ENCODE measurements around the gene HECW1.
"Not testable (repeated sequence)": the region's sequence is repeated elsewhere in the genome, so short reads cannot be mapped to it uniquely, and the experiment has no call there.

Gene HECW1

DNA sequence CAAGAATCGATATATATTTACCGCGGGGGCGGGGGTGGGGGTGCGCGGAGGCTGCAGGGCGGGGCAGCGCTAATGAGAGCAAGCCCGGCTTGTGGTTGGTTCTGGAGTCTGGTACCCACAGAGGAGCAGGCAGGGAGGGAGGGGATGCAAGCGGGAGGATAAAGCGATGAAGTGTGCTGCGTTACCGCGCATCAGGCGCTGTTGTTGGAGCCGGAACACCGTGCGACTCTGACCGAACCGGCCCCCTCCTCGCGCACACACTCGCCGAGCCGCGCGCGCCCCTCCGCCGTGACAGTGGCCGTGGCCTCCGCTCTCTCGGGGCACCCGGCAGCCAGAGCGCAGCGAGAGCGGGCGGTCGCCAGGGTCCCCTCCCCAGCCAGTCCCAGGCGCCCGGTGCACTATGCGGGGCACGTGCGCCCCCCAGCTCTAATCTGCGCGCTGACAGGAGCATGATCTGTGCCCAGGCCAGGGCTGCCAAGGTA lies at the start of gene HECW1:
HECW1 (plus strand) TSS at position 189 of the 482 bp plus-strand sequence. CDS start 131,259 bp downstream, outside the sequence.
- peak within 1 kb of the TSS; percentile 70 for H3K9ac ChIP-seq (ENCODE audit: low read depth, low read length)
- H3K27me3 ChIP-seq (ENCODE audit: control insufficient read depth, insufficient read depth, low read length): peaks cover 33% of the 10 kb centered on the region
- H3K4me1 ChIP-seq (ENCODE audit: control insufficient read depth, insufficient read depth, low read length): peaks cover 49% of the 10 kb centered on the region
- no peaks in the 10 kb centered on the region for H3K36me3 ChIP-seq (ENCODE audit: control insufficient read depth, insufficient read depth, low read length)
- H3K4me3 ChIP-seq (ENCODE audit: low read depth, low read length): peak within 1 kb of the TSS; percentile 74
- peak within 1 kb of the TSS; percentile 63 for H3K27ac ChIP-seq (ENCODE audit: low read depth, low read length)
- H3K9me3 ChIP-seq (ENCODE audit: control insufficient read depth, insufficient read depth, low read length): no peaks in the 10 kb centered on the region

DNA sequence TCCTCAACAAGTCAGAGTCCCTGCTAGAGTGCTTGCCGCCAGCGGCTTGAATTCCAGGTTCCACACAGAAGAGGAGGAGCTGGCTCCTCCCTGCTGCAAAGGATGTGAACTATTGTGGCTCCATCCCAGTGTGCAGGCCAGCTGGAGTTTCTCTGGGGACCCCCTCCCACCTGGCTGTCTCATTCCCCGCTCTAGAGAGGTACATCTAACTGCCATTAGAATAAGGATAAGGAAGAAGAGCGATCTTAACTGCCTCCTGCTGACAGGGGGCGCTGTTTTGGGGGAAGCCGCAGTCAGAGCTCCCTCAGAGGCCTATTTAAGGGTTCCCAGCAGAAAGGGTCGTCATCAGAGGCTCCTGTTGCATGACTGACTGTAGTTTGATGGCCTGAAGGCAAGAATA lies 40.8 kb upstream of the HECW1 start:
- H3K9me3 ChIP-seq (ENCODE audit: control insufficient read depth, insufficient read depth, low read length): no peaks in the 10 kb centered on the region
- no peak overlapping the region for H3K9ac ChIP-seq (ENCODE audit: low read depth, low read length)
- peaks cover 16% of the 10 kb centered on the region; the same call in 1 of the 2 replicates for H3K4me1 ChIP-seq (ENCODE audit: control insufficient read depth, insufficient read depth, low read length)
- no peak overlapping the region for H3K4me3 ChIP-seq (ENCODE audit: low read depth, low read length)
- H3K27ac ChIP-seq (ENCODE audit: low read depth, low read length): no peak overlapping the region
- no peaks in the 10 kb centered on the region for H3K27me3 ChIP-seq (ENCODE audit: control insufficient read depth, insufficient read depth, low read length)
- H3K36me3 ChIP-seq (ENCODE audit: control insufficient read depth, insufficient read depth, low read length): no peaks in the 10 kb centered on the region

- H3K36me3 ChIP-seq (ENCODE audit: control insufficient read depth, insufficient read depth, low read length): no peaks in the 10 kb centered on the region
- no peak overlapping the region for H3K27ac ChIP-seq (ENCODE audit: low read depth, low read length)
- H3K9me3 ChIP-seq (ENCODE audit: control insufficient read depth, insufficient read depth, low read length): no peaks in the 10 kb centered on the region
- no peak overlapping the region for H3K9ac ChIP-seq (ENCODE audit: low read depth, low read length)
- H3K27me3 ChIP-seq (ENCODE audit: control insufficient read depth, insufficient read depth, low read length): no peaks in the 10 kb centered on the region
- no peak overlapping the region for H3K4me3 ChIP-seq (ENCODE audit: low read depth, low read length)
- H3K4me1 ChIP-seq (ENCODE audit: control insufficient read depth, insufficient read depth, low read length): peaks cover 24% of the 10 kb centered on the region
These were observed 39.9 kb upstream of the HECW1 start for GRCh38 chr7:43072530-43072929.

- not testable (repeated sequence) for H3K36me3 ChIP-seq (ENCODE audit: control insufficient read depth, insufficient read depth, low read length); H3K4me3 ChIP-seq (ENCODE audit: low read depth, low read length); H3K27me3 ChIP-seq (ENCODE audit: control insufficient read depth, insufficient read depth, low read length); H3K9ac ChIP-seq (ENCODE audit: low read depth, low read length); H3K9me3 ChIP-seq (ENCODE audit: control insufficient read depth, insufficient read depth, low read length); H3K27ac ChIP-seq (ENCODE audit: low read depth, low read length)
- peaks cover 36% of the 10 kb centered on the region for H3K4me1 ChIP-seq (ENCODE audit: control insufficient read depth, insufficient read depth, low read length)
These were observed 38.6 kb upstream of the HECW1 start for GRCh38 chr7:43073811-43074210.

DNA sequence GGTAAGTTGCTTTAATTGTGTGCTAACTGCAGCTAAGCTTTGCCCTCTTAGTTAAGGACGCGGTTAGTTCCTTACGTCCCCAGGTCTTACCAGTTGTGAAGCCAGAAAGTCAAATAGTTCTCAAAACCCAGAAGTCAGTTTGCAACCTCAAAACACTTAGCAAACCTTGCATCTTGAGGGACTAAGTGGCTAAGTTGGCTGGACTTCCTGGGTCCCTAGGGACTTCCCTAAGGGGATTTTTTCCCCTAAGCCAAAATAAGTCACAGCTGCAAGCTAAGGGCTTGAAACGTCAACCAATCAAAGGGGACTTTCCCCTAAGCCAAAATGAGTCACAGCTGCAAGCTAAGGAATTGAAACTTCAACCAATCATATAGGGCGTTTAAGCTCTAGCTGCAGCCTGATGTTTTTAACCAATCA lies 36.2 kb upstream of the HECW1 start:
- Histone ChIP-seq H3K4me3 (ENCODE audit: low read depth, low read length) (no peak overlapping the region), H3K27ac (ENCODE audit: low read depth, low read length) (no peak overlapping the region), H3K36me3 (ENCODE audit: control insufficient read depth, insufficient read depth, low read length) (no peaks in the 10 kb centered on the region), H3K9me3 (ENCODE audit: control insufficient read depth, insufficient read depth, low read length) (no peaks in the 10 kb centered on the region), H3K27me3 (ENCODE audit: control insufficient read depth, insufficient read depth, low read length) (no peaks in the 10 kb centered on the region), H3K4me1 (ENCODE audit: control insufficient read depth, insufficient read depth, low read length) (peaks cover 40% of the 10 kb centered on the region), H3K9ac (ENCODE audit: low read depth, low read length) (no peak overlapping the region)

DNA sequence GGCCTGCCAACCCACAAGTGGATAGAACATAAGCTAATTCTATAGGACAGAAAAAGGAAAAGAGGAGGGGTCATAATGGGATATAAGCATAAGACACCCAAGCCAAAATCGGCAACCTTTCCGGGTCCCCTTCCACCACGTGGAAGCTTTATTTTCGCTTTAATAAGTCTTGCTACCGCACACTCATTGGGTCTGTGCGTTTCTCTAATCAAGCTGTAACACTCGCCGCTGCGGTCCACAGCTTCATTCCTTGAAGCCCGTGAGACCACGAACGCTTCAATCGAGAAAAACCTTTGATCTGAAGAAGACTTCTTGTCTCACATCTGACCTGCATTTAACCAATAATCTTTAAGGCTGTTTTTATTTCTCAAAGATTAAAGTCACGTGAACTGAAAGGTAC lies 35.8 kb upstream of the HECW1 start:
- Histone ChIP-seq H3K27me3 (ENCODE audit: control insufficient read depth, insufficient read depth, low read length) (no peaks in the 10 kb centered on the region), H3K36me3 (ENCODE audit: control insufficient read depth, insufficient read depth, low read length) (no peaks in the 10 kb centered on the region), H3K9me3 (ENCODE audit: control insufficient read depth, insufficient read depth, low read length) (no peaks in the 10 kb centered on the region), H3K4me3 (ENCODE audit: low read depth, low read length) (no peak overlapping the region), H3K9ac (ENCODE audit: low read depth, low read length) (no peak overlapping the region), H3K4me1 (ENCODE audit: control insufficient read depth, insufficient read depth, low read length) (peaks cover 37% of the 10 kb centered on the region), H3K27ac (ENCODE audit: low read depth, low read length) (peak overlapping the region; percentile 37)

- Histone ChIP-seq H3K4me3 (ENCODE audit: low read depth, low read length) (peak overlapping the region; percentile 44; the same call in 1 of the 2 replicates), H3K27me3 (ENCODE audit: control insufficient read depth, insufficient read depth, low read length) (no peaks in the 10 kb centered on the region), H3K9me3 (ENCODE audit: control insufficient read depth, insufficient read depth, low read length) (no peaks in the 10 kb centered on the region), H3K27ac (ENCODE audit: low read depth, low read length) (peak overlapping the region; percentile 77), H3K36me3 (ENCODE audit: control insufficient read depth, insufficient read depth, low read length) (no peaks in the 10 kb centered on the region), H3K4me1 (ENCODE audit: control insufficient read depth, insufficient read depth, low read length) (peaks cover 31% of the 10 kb centered on the region), H3K9ac (ENCODE audit: low read depth, low read length) (no peak overlapping the region)
These were observed 35.2 kb upstream of the HECW1 start for GRCh38 chr7:43077285-43077684.

DNA sequence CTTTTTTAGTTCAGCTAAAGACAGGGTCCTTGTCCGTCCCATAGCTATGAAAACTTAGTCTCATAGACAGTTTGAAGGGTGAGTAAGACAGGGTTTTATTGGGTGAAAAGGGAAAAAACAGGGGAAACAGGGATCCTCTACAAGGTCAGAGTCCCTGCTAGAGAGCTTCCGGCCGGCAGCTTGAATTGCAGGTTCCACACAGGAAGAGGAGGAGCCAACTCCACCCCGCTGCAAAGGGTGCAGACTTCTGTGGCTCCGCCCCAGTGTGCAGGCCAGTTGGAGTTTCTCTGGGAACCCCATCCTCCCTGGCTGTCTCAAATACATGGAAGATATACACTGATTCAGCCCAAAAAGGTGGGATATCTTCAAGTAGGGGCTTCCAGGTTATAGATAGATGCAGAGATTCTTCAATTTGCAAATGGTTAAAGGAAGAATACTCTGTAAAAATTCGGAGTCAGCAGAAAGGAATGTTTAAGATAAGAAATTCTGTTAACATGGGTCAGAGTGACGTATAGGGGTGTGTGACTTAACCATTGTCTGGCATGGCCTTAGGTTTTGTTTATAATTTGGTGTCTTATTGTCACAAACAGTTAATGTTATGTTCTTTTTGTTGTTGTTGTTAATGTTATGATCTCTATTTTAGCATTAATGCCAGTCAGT lies 34.6 kb upstream of the HECW1 start:
- Histone ChIP-seq H3K27me3 (ENCODE audit: control insufficient read depth, insufficient read depth, low read length) (no peaks in the 10 kb centered on the region), H3K4me3 (ENCODE audit: low read depth, low read length) (peak overlapping the region; percentile 44; the same call in 1 of the 2 replicates), H3K9ac (ENCODE audit: low read depth, low read length) (no peak overlapping the region), H3K27ac (ENCODE audit: low read depth, low read length) (peak overlapping the region; percentile 77), H3K36me3 (ENCODE audit: control insufficient read depth, insufficient read depth, low read length) (no peaks in the 10 kb centered on the region), H3K9me3 (ENCODE audit: control insufficient read depth, insufficient read depth, low read length) (no peaks in the 10 kb centered on the region), H3K4me1 (ENCODE audit: control insufficient read depth, insufficient read depth, low read length) (peaks cover 31% of the 10 kb centered on the region)

DNA sequence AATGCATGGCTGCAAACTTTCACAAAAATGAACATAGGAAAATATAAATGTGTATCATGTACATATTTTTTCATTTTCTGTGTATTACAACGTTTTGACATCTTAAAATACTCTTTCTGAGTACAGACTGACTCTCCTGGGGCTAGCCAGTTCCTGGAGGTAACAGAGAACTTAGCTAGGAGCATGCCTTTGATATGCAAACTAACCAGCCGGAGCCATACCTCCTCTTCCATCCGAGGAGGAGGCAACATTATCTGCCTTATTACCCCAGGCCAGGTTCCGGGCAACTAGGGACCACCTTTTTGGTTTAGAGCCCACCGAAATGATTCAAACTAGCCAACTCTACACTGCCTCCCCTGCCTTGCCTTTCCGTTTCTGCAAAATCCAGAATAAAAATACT lies 33.7 kb upstream of the HECW1 start:
- Histone ChIP-seq H3K36me3 (ENCODE audit: control insufficient read depth, insufficient read depth, low read length) (no peaks in the 10 kb centered on the region), H3K4me1 (ENCODE audit: control insufficient read depth, insufficient read depth, low read length) (peaks cover 31% of the 10 kb centered on the region), H3K9me3 (ENCODE audit: control insufficient read depth, insufficient read depth, low read length) (no peaks in the 10 kb centered on the region), H3K27me3 (ENCODE audit: control insufficient read depth, insufficient read depth, low read length) (no peaks in the 10 kb centered on the region), H3K27ac (ENCODE audit: low read depth, low read length) (no peak overlapping the region), H3K9ac (ENCODE audit: low read depth, low read length) (no peak overlapping the region), H3K4me3 (ENCODE audit: low read depth, low read length) (no peak overlapping the region)

DNA sequence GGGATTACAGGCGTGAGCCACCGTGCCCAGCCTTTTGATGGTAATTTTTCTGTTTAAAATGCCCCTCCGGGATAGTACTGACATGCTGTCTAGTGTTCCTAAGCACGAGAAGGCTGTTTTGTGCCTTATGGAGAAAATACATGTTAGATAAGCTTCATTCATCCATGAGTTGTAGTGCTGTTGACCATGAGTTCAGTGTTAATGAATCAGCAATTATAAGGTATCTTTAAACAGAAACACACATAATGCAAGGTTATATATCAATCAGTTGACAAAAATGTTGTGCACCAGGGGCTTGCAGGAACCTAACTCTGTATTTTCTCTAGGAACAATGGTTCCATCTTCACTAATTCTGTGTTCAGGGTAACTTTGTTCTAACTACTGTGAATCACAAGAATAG lies 30.8 kb upstream of the HECW1 start:
- H3K27ac ChIP-seq (ENCODE audit: low read depth, low read length): no peak overlapping the region
- H3K9ac ChIP-seq (ENCODE audit: low read depth, low read length): no peak overlapping the region
- H3K27me3 ChIP-seq (ENCODE audit: control insufficient read depth, insufficient read depth, low read length): no peaks in the 10 kb centered on the region
- no peak overlapping the region for H3K4me3 ChIP-seq (ENCODE audit: low read depth, low read length)
- H3K36me3 ChIP-seq (ENCODE audit: control insufficient read depth, insufficient read depth, low read length): no peaks in the 10 kb centered on the region
- H3K9me3 ChIP-seq (ENCODE audit: control insufficient read depth, insufficient read depth, low read length): no peaks in the 10 kb centered on the region
- H3K4me1 ChIP-seq (ENCODE audit: control insufficient read depth, insufficient read depth, low read length): peaks cover 26% of the 10 kb centered on the region

DNA sequence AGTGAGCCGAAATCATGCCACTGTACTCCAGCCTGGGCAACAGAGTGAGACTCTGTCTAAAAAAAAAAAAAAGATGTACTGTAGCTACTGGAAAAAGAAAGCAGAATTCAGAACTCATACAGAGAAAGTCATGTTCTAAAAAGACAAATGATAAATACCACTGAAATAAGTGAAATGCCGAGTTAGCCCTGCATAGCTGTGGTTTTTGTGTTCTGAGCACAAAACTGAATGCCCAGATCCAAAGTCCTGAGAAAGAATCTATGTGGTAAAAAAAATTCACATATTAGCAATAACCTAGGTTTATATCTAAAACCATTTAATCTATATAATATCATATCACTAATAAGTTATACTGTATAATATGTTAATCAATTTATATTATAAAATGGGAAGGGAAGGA lies 29.3 kb upstream of the HECW1 start:
- Histone ChIP-seq H3K36me3 (ENCODE audit: control insufficient read depth, insufficient read depth, low read length) (no peaks in the 10 kb centered on the region), H3K4me1 (ENCODE audit: control insufficient read depth, insufficient read depth, low read length) (peaks cover 13% of the 10 kb centered on the region), H3K4me3 (ENCODE audit: low read depth, low read length) (no peak overlapping the region), H3K9ac (ENCODE audit: low read depth, low read length) (no peak overlapping the region), H3K27ac (ENCODE audit: low read depth, low read length) (no peak overlapping the region), H3K27me3 (ENCODE audit: control insufficient read depth, insufficient read depth, low read length) (no peaks in the 10 kb centered on the region), H3K9me3 (ENCODE audit: control insufficient read depth, insufficient read depth, low read length) (no peaks in the 10 kb centered on the region)
